ENCODE measurements around the gene OXSR1. TPM values are rescaled to one million over a fixed set of nuclear protein-coding genes. Genes with fewer than 3 reads are reported as not detected.

Gene OXSR1
- total and polyA plus RNA-seq, 10 of the 15 experiments (the other 5 are each of a cell fraction or from before 2014, with no cell fraction given) = 12.4 to 54.6 (median 35.7) TPM

DNA sequence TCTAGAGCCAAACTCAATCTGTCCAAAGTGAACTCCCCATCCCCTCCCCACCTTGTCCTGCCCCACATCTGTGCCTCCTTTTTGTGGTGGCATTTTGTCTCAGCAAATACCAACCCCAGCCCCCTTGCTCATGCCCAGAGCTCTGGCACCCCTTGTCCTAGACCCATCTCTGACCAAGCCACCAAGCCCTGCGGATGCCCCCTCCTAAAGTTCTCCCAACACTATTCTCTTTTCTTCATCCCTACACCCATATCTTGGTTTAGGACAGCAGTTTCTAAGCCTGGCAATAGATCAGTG lies 46.1 kb upstream of the OXSR1 start:
- Histone ChIP-seq H3K79me2 (ENCODE audit: control insufficient read depth, insufficient read depth, low read length) (no peaks in the 10 kb centered on the region), H3K27ac (ENCODE audit: control insufficient read depth, insufficient read depth) (no peak overlapping the region), H3K9ac (ENCODE audit: control insufficient read depth, insufficient read depth, low read length) (no peak overlapping the region), H4K20me1 (ENCODE audit: control insufficient read depth, insufficient read depth) (no peaks in the 10 kb centered on the region), H3K36me3 (ENCODE audit: control insufficient read depth in 2 of 2, insufficient read depth in 2 of 2, low read length in 1 of 2) (peaks cover 3 to 14% of the 10 kb centered on the region in 2 experiments; a peak in 3 of 4 replicates), H3K27me3 (replicated peaks in 1 of 2; ENCODE audit: control insufficient read depth in 2 of 2, insufficient read depth in 2 of 2, low read length in 1 of 2) (no peaks in the 10 kb centered on the region; a peak in 1 of 4 replicates), H3K9me3 (replicated peaks; ENCODE audit: control insufficient read depth, insufficient read depth, low read length) (no peaks in the 10 kb centered on the region), H3K4me3 (no peak overlapping the region), H3K4me2 (ENCODE audit: control insufficient read depth, insufficient read depth) (no peak overlapping the region), H2AFZ (ENCODE audit: control insufficient read depth, low read depth, low read length) (no peak overlapping the region), H3K4me1 (ENCODE audit: control insufficient read depth, insufficient read depth, low read length) (peaks cover 6% of the 10 kb centered on the region; the same call in 1 of the 2 replicates)
- ChIA-PET SMC1A (ENCODE audit: uncharacterized antibody, unreplicated experiment) (interaction anchor here (0.9 to 4.0 kb wide), 4 partner anchors 9 to 179 kb away, joined by 3 to 20 read pairs (median 4); partner anchors contain the start of gene SLC22A14), RAD21 (ENCODE audit: unreplicated experiment) (interaction anchor here (1.0 to 1.2 kb wide), 2 partner anchors 179 to 225 kb away, joined by 3 read pairs; no protein-coding TSS in a partner anchor), POLR2A (no interaction called here), CTCF (interaction anchor here (0.7 to 5.7 kb wide), 10 partner anchors 9 to 866 kb away, joined by 3 to 42 read pairs (median 6); partner anchors contain the start of gene DLEC1)
- FAIRE-seq (no peak), ATAC-seq (no peak), DNase-seq (ENCODE audit: low read depth, low spot score) (no peak)
- BruUV-seq (replicated peaks) = no TSS peak
- in situ Hi-C loops (cut with MboI) = loop anchor here (5.0 kb wide), 1 partner anchor 363 kb away; no protein-coding TSS in a partner anchor
- 100% methylated on average over 1 of the region's 1 CpG for WGBS (ENCODE audit: insufficient coverage, insufficient replicate concordance, low lambda C conversion rate, missing lambda C conversion rate)
- no peak for TF ChIP-seq TCF7 (IDR thresholded peaks at IDR 0.05; ENCODE audit: borderline replicate concordance)
- TF ChIP-seq RELA (IDR thresholded peaks at IDR 0.05; ENCODE audit: borderline replicate concordance, partially characterized antibody) = no peak
- TF ChIP-seq TCF3 (IDR thresholded peaks at IDR 0.05; ENCODE audit: borderline replicate concordance, insufficient read depth, low read depth, low read length) = no peak
- no peak for TF ChIP-seq ZNF622 (IDR thresholded peaks at IDR 0.05)
- TF ChIP-seq, protein P1, sequence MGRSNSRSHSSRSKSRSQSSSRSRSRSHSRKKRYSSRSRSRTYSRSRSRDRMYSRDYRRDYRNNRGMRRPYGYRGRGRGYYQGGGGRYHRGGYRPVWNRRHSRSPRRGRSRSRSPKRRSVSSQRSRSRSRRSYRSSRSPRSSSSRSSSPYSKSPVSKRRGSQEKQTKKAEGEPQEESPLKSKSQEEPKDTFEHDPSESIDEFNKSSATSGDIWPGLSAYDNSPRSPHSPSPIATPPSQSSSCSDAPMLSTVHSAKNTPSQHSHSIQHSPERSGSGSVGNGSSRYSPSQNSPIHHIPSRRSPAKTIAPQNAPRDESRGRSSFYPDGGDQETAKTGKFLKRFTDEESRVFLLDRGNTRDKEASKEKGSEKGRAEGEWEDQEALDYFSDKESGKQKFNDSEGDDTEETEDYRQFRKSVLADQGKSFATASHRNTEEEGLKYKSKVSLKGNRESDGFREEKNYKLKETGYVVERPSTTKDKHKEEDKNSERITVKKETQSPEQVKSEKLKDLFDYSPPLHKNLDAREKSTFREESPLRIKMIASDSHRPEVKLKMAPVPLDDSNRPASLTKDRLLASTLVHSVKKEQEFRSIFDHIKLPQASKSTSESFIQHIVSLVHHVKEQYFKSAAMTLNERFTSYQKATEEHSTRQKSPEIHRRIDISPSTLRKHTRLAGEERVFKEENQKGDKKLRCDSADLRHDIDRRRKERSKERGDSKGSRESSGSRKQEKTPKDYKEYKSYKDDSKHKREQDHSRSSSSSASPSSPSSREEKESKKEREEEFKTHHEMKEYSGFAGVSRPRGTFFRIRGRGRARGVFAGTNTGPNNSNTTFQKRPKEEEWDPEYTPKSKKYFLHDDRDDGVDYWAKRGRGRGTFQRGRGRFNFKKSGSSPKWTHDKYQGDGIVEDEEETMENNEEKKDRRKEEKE (IDR thresholded peaks at IDR 0.05) = no peak
- TF ChIP-seq SREBF2 (IDR thresholded peaks at IDR 0.05; ENCODE audit: low read length) = no peak
- TF ChIP-seq GABPA (IDR thresholded peaks at IDR 0.05; ENCODE audit: low read depth) = no peak
- no peak for TF ChIP-seq ZBED1 (IDR thresholded peaks at IDR 0.05; ENCODE audit: borderline replicate concordance)
- no peak for TF ChIP-seq ZNF274 (IDR thresholded peaks at IDR 0.05; ENCODE audit: insufficient read depth, insufficient read length)
- TF ChIP-seq, protein P2, sequence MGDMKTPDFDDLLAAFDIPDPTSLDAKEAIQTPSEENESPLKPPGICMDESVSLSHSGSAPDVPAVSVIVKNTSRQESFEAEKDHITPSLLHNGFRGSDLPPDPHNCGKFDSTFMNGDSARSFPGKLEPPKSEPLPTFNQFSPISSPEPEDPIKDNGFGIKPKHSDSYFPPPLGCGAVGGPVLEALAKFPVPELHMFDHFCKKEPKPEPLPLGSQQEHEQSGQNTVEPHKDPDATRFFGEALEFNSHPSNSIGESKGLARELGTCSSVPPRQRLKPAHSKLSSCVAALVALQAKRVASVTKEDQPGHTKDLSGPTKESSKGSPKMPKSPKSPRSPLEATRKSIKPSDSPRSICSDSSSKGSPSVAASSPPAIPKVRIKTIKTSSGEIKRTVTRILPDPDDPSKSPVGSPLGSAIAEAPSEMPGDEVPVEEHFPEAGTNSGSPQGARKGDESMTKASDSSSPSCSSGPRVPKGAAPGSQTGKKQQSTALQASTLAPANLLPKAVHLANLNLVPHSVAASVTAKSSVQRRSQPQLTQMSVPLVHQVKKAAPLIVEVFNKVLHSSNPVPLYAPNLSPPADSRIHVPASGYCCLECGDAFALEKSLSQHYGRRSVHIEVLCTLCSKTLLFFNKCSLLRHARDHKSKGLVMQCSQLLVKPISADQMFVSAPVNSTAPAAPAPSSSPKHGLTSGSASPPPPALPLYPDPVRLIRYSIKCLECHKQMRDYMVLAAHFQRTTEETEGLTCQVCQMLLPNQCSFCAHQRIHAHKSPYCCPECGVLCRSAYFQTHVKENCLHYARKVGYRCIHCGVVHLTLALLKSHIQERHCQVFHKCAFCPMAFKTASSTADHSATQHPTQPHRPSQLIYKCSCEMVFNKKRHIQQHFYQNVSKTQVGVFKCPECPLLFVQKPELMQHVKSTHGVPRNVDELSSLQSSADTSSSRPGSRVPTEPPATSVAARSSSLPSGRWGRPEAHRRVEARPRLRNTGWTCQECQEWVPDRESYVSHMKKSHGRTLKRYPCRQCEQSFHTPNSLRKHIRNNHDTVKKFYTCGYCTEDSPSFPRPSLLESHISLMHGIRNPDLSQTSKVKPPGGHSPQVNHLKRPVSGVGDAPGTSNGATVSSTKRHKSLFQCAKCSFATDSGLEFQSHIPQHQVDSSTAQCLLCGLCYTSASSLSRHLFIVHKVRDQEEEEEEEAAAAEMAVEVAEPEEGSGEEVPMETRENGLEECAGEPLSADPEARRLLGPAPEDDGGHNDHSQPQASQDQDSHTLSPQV (IDR thresholded peaks at IDR 0.05) = no peak
- TF ChIP-seq RAD21 (IDR thresholded peaks at IDR 0.05; ENCODE audit: insufficient read depth, low read depth, low read length) = no peak
- TF ChIP-seq MTA3 (IDR thresholded peaks at IDR 0.05; ENCODE audit: borderline replicate concordance, low read length) = no peak
- no peak for TF ChIP-seq EZH2 (IDR thresholded peaks at IDR 0.05; ENCODE audit: borderline replicate concordance, control insufficient read depth, low read depth, low read length)
- no peak for TF ChIP-seq NR2F1 (conservative IDR thresholded peaks at IDR 0.05)
- intact Hi-C loops (cut with micrococcal nuclease; ENCODE audit: unreplicated experiment) = loop anchor here (5.0 kb wide), 4 partner anchors 118 to 228 kb away; partner anchors contain the start of genes SLC22A14 and XYLB

All from GM12878 (cell line).